Measurements from ENCODE around the gene PHF14. TPM values are rescaled to one million over a fixed set of nuclear protein-coding genes. Genes with fewer than 3 reads are reported as not detected.

Gene PHF14
- total RNA-seq, 4 donors from 2014 or later = 23.9 to 72.7 (median 27.5) TPM

DNA sequence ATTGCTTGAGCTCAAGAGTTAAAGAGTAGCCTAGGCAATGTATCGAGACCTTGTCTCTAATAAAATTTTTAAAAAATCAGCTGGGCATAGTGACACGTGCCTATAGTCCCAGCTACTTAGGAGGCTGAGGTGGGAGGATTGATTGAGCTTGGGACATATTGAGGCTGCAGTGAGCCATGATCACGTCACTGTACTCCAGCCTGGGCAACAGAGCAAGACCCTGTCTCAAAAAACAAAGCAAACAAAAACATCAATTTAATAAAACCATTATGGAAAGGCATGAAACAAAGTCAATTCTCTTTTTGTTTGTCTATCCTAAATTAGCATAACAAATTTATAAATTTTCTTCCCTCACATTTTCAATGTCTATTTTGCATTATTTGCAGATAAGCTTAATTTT lies 108.4 kb downstream of the PHF14 start:
- Histone ChIP-seq H3K27ac (no peak overlapping the region), H3K4me1 (no peaks in the 10 kb centered on the region), H3K36me3 (peaks cover 4% of the 10 kb centered on the region), H3K27me3 (no peaks in the 10 kb centered on the region), H3K9me3 (no peaks in the 10 kb centered on the region), H3K4me3 (no peak overlapping the region)
- no peak for DNase-seq (ENCODE audit: low spot score in 2 of 2)
- TF ChIP-seq, protein P1, sequence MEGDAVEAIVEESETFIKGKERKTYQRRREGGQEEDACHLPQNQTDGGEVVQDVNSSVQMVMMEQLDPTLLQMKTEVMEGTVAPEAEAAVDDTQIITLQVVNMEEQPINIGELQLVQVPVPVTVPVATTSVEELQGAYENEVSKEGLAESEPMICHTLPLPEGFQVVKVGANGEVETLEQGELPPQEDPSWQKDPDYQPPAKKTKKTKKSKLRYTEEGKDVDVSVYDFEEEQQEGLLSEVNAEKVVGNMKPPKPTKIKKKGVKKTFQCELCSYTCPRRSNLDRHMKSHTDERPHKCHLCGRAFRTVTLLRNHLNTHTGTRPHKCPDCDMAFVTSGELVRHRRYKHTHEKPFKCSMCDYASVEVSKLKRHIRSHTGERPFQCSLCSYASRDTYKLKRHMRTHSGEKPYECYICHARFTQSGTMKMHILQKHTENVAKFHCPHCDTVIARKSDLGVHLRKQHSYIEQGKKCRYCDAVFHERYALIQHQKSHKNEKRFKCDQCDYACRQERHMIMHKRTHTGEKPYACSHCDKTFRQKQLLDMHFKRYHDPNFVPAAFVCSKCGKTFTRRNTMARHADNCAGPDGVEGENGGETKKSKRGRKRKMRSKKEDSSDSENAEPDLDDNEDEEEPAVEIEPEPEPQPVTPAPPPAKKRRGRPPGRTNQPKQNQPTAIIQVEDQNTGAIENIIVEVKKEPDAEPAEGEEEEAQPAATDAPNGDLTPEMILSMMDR (IDR thresholded peaks at IDR 0.05) = no peak
- TF ChIP-seq EP300 (IDR thresholded peaks at IDR 0.05) = no peak
- no peak for TF ChIP-seq POLR2AphosphoS5 (IDR thresholded peaks at IDR 0.05)
- TF ChIP-seq POLR2A (IDR thresholded peaks at IDR 0.05) = no peak
- 96% methylated on average over 3 of the region's 3 CpGs for WGBS

DNA sequence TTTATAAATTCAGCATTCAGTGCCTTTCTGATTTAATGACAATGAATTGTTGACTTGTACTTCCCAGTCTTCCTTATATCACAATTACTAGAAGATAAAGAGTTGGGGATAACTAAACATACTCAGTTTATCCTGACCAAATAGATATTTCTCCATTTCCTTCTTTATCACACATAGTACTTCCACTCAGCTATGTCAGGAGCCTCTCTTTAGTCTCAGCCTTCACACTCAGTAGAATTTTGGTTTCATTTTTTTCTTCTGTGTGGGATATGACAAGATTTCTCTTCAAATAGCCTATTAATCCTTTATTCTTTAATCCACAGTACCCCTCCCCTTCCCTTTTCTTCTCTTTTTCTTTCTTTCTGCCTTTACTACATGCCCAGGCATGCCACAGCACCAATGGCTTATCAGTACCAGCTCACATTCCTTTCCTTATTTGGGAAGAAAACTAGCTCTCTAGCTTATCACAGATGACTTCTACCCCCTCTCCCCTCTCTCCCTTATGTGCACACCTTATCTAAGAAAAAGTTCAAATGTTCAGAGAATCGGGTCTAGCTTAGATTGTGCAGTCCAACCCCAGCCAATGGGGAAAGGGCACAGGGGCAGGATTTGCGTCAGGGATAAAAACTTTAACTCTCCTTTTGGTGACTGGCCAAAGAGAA lies 109.0 kb downstream of the PHF14 start:
- DNase-seq (ENCODE audit: low spot score in 2 of 2) = no peak
- TF ChIP-seq EP300 (IDR thresholded peaks at IDR 0.05) = no peak
- TF ChIP-seq, protein P1 (IDR thresholded peaks at IDR 0.05) = no peak
- no peak for TF ChIP-seq POLR2A (IDR thresholded peaks at IDR 0.05)
- no peak for TF ChIP-seq POLR2AphosphoS5 (IDR thresholded peaks at IDR 0.05)
- Histone ChIP-seq H3K9me3 (no peaks in the 10 kb centered on the region), H3K4me1 (no peaks in the 10 kb centered on the region), H3K27ac (no peak overlapping the region), H3K4me3 (no peak overlapping the region), H3K36me3 (peaks cover 4% of the 10 kb centered on the region), H3K27me3 (no peaks in the 10 kb centered on the region)
- 90% methylated on average over 2 of the region's 2 CpGs for WGBS

DNA sequence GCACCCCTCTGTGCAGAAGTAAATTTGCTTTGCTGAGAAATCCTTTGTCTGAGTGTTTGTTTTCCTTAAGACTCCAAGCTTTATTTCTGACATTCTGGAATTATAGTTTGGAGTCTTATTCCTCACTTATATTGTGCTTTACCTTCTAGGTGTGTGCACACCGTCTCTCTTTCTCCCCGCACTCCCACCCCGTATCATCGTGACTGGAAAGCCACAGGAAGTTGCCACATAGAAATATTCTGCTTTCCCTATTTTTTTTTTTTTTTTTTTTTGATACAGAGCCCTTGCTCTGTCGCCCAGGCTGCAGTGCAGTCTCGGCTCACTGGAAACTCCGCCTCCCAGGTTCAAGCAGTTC lies 109.5 kb downstream of the PHF14 start:
- Histone ChIP-seq H3K36me3 (peaks cover 4% of the 10 kb centered on the region), H3K27ac (no peak overlapping the region), H3K4me1 (no peaks in the 10 kb centered on the region), H3K27me3 (no peaks in the 10 kb centered on the region), H3K4me3 (no peak overlapping the region), H3K9me3 (no peaks in the 10 kb centered on the region)
- DNase-seq (ENCODE audit: low spot score in 2 of 2) = no peak
- TF ChIP-seq, protein P1 (IDR thresholded peaks at IDR 0.05) = no peak
- no peak for TF ChIP-seq POLR2AphosphoS5 (IDR thresholded peaks at IDR 0.05)
- TF ChIP-seq POLR2A (IDR thresholded peaks at IDR 0.05) = no peak
- no peak for TF ChIP-seq EP300 (IDR thresholded peaks at IDR 0.05)
- WGBS = 84% methylated on average over 7 of the region's 7 CpGs

DNA sequence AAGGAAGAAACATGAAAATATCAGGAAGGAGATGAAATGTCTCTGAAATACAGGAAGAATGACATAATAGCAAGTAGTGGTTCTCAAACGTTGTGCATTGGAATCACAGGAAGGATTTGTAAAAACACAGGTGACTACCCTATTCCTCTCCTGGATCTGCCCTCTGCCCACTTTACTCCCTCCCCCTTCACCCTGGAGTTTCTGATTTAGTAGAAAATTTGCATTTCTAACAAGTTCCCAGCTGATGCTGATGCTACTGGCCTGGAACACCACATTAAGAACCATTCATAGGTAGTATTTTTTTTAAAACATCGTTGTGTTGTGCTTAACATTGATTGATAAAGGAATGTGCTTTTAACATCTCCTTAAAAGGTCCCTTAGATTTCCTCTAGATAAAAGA lies 130.9 kb downstream of the PHF14 start:
- WGBS = 54% methylated on average over 2 of the region's 2 CpGs
- H3K4me1 ChIP-seq = no peaks in the 10 kb centered on the region
- H3K4me3 ChIP-seq = no peak overlapping the region
- no peak for DNase-seq (ENCODE audit: low spot score in 2 of 2)
- H3K27ac ChIP-seq = no peak overlapping the region
- H3K27me3 ChIP-seq = no peaks in the 10 kb centered on the region
- TF ChIP-seq POLR2A (IDR thresholded peaks at IDR 0.05) (no peak), EP300 (IDR thresholded peaks at IDR 0.05) (no peak), POLR2AphosphoS5 (IDR thresholded peaks at IDR 0.05) (no peak)
- TF ChIP-seq, protein P1 (IDR thresholded peaks at IDR 0.05) = no peak
- no peaks in the 10 kb centered on the region for H3K9me3 ChIP-seq
- peaks cover 5% of the 10 kb centered on the region for H3K36me3 ChIP-seq

DNA sequence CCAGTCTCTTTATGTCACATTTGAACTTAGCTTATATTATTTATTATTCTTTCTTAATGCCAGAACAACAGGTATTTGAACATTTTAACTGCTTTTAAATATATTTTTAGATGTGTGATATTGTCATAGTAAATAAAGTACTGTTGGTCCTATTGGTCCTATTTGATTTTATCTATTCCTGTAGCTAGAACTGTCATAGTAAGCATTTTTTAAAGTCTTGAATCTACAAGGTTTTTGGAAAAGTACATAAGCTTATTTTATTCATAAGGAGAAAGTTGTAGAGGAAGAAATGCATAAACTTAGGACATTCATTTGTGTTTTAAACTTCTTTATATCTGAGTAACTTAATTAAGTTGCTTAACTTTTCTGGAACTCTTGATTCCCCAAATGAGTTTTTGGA lies 136.0 kb downstream of the PHF14 start:
- Histone ChIP-seq H3K4me1 (no peaks in the 10 kb centered on the region), H3K27me3 (no peaks in the 10 kb centered on the region), H3K9me3 (no peaks in the 10 kb centered on the region), H3K4me3 (no peak overlapping the region), H3K36me3 (no peaks in the 10 kb centered on the region), H3K27ac (no peak overlapping the region)
- TF ChIP-seq POLR2A (IDR thresholded peaks at IDR 0.05) = no peak
- TF ChIP-seq, protein P1 (IDR thresholded peaks at IDR 0.05) = no peak
- TF ChIP-seq EP300 (IDR thresholded peaks at IDR 0.05) = no peak
- TF ChIP-seq POLR2AphosphoS5 (IDR thresholded peaks at IDR 0.05) = no peak
- no peak for DNase-seq (ENCODE audit: low spot score in 2 of 2)
